Retina (tissue), 1 donor: ENCODE results near the gene BEX5.
A peak's percentile ranks its signal among the peaks of the same experiment; 100 is the strongest.
"Not testable (repeated sequence)": the region's sequence is repeated elsewhere in the genome, so short reads cannot be mapped to it uniquely, and the experiment has no call there.

Experiments used
- DNase-seq: peaks from one replicate; pipeline ENCODE4 v3.0.0-alpha.2; 2016

The BEX5 gene

GRCh38 chrX:102155806-102156179 lies at the start of gene BEX5:
Gene BEX5, minus strand, starts transcription at chrX:102155977. Its CDS starts 1,712 bp downstream, at chrX:102154265.
- no peak for DNase-seq

- DNase-seq = no peak
Measured at GRCh38 chrX:102185967-102186720, 30.4 kb upstream of the BEX5 start.

GRCh38 chrX:102154900-102155805 lies 624 bp downstream of the BEX5 start:
- peak; percentile 75 for DNase-seq

GRCh38 chrX:102154218-102154860 lies 1.4 kb downstream of the BEX5 start:
- DNase-seq = peak; percentile 42

GRCh38 chrX:102142274-102142673 lies 13.5 kb downstream of the BEX5 start, which contains the start of gene TCEAL6:
Gene TCEAL6, minus strand, starts transcription at chrX:102142481.
- not testable (repeated sequence) for DNase-seq

- DNase-seq = peak; percentile 14
Measured at GRCh38 chrX:102141631-102142030, 14.1 kb downstream of the BEX5 start.

GRCh38 chrX:102140876-102141275 lies 14.9 kb downstream of the BEX5 start:
- DNase-seq = not testable (repeated sequence)

- no peak for DNase-seq
Measured at GRCh38 chrX:102138064-102138463, 17.7 kb downstream of the BEX5 start.

GRCh38 chrX:102129473-102129872 lies 26.3 kb downstream of the BEX5 start:
- DNase-seq = no peak

- DNase-seq = peak; percentile 4
Measured at GRCh38 chrX:102126863-102127262, 28.9 kb downstream of the BEX5 start.

GRCh38 chrX:102126080-102126818 lies 29.5 kb downstream of the BEX5 start:
- peak; percentile 26 for DNase-seq

GRCh38 chrX:102125436-102125835 lies 30.3 kb downstream of the BEX5 start, which contains the start of gene TCEAL2:
Gene TCEAL2, plus strand, starts transcription at chrX:102125679. Its CDS starts 1,152 bp downstream, at chrX:102126831.
- peak; percentile 64 for DNase-seq

GRCh38 chrX:102125014-102125413 lies 30.8 kb downstream of the BEX5 start:
- not testable (repeated sequence) for DNase-seq

GRCh38 chrX:102115748-102116147 lies 40.0 kb downstream of the BEX5 start:
- DNase-seq = no peak

GRCh38 chrX:102113367-102113766 lies 42.4 kb downstream of the BEX5 start:
- DNase-seq = no peak
